AG04449 (cell line): ENCODE data around the gene LIPG.

Experiments
- CTCF ChIA-PET: fragments of 350-600 bp; formaldehyde crosslinking; extraction: SDS; loops from one replicate; lab custom pipeline; 2021; ENCODE audit warnings: antibody characterized with exemption; lab: Yijun Ruan, JAX
- POLR2A ChIA-PET: fragments of 400-600, 350-600 bp; formaldehyde crosslinking; extraction: SDS; loops from one replicate; lab custom pipeline; 2020; ENCODE audit warnings: antibody characterized with exemption, inconsistent platforms; lab: Yijun Ruan, JAX
- DNase-seq: peaks from one replicate; pipeline ENCODE4 v3.0.0-alpha.2; 2010; ENCODE audit warnings: low read depth, low spot score
- H3K4me3 ChIP-seq: 2 replicates; pipeline ENCODE4 v1.5.1; 2011; ENCODE audit warnings: low read depth, mild to moderate bottlenecking, control low read depth, low read length
- TF ChIP-seq, protein P1 (sequence below): IDR thresholded peaks from one replicate; pipeline ENCODE4 v1.5.1; 2011; ENCODE audit warnings: mild to moderate bottlenecking, moderate library complexity, low read length, control low read depth, inconsistent platforms; ENCODE audit not compliant: insufficient read depth; ENCODE audit errors: missing control alignments

LIPG gene

DNA sequence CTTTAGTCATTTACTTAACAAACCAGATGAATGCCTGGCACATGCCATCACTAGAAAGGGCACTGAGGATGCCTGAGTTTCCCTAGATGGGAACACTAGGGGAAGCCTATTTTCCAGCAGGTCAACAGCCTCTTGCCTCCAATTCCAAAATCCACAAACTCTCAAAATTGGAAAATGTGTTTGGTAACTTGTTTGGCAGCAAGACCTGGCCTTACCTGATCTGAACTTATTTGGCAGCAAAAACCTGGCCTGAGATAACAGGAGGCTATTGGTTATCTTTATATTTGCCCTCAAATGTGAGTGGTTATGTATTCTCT lies 2.6 kb downstream of the LIPG start:
- TF ChIP-seq, protein P1, sequence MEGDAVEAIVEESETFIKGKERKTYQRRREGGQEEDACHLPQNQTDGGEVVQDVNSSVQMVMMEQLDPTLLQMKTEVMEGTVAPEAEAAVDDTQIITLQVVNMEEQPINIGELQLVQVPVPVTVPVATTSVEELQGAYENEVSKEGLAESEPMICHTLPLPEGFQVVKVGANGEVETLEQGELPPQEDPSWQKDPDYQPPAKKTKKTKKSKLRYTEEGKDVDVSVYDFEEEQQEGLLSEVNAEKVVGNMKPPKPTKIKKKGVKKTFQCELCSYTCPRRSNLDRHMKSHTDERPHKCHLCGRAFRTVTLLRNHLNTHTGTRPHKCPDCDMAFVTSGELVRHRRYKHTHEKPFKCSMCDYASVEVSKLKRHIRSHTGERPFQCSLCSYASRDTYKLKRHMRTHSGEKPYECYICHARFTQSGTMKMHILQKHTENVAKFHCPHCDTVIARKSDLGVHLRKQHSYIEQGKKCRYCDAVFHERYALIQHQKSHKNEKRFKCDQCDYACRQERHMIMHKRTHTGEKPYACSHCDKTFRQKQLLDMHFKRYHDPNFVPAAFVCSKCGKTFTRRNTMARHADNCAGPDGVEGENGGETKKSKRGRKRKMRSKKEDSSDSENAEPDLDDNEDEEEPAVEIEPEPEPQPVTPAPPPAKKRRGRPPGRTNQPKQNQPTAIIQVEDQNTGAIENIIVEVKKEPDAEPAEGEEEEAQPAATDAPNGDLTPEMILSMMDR = no peak
- DNase-seq = no peak
- ChIA-PET POLR2A (no interaction called here), CTCF (interaction anchor here (1.1 to 13.3 kb wide), 3 partner anchors 54 to 293 kb away, joined by 3 to 241 read pairs (median 5); no protein-coding TSS in a partner anchor)
- H3K4me3 ChIP-seq = no peak overlapping the region

DNA sequence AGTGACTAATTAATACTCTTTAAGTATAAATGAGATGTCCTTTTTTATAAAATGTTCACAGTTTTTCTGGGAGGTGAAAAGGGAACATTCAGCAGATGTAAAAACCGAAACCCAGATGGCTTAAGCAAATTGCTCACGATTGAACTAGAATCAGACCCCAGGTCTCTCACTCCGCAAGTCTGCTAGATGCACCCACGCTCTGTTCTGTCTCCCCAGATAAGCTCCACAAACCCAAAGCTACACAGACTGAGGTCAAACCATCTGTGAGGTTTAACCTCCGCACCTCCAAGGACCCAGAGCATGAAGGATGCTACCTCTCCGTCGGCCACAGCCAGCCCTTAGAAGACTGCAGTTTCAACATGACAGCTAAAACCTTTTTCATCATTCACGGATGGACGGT lies 3.2 kb downstream of the LIPG start:
- ChIA-PET CTCF (interaction anchor here (0.8 to 13.3 kb wide), 4 partner anchors 54 to 292 kb away, joined by 3 to 241 read pairs (median 6); no protein-coding TSS in a partner anchor), POLR2A (no interaction called here)
- TF ChIP-seq, protein P1 = no peak
- no peak overlapping the region for H3K4me3 ChIP-seq
- DNase-seq = no peak

DNA sequence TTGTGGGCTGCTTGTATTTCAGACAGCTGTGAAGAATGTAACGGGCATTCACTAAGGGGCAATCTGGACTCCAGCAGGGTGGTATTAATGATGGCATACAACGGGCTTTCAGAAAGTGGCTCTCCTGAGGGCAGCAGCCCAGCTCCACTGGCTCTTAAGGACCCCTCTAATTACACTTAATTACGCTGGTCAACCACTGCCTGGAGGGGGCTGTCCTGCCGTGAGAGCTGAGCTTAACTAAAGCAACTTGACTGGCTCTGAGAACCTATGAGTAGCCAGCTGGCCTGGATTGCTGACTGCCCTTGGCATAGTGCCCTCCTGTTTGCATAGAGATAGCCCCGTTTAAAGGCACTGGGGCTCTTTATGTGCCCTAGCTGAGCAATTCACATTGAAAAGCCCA lies 3.8 kb downstream of the LIPG start:
- no peak overlapping the region for H3K4me3 ChIP-seq
- ChIA-PET CTCF (interaction anchor here (0.8 to 13.3 kb wide), 4 partner anchors 55 to 292 kb away, joined by 3 to 241 read pairs (median 6); no protein-coding TSS in a partner anchor), POLR2A (no interaction called here)
- TF ChIP-seq, protein P1 = no peak
- DNase-seq = no peak

DNA sequence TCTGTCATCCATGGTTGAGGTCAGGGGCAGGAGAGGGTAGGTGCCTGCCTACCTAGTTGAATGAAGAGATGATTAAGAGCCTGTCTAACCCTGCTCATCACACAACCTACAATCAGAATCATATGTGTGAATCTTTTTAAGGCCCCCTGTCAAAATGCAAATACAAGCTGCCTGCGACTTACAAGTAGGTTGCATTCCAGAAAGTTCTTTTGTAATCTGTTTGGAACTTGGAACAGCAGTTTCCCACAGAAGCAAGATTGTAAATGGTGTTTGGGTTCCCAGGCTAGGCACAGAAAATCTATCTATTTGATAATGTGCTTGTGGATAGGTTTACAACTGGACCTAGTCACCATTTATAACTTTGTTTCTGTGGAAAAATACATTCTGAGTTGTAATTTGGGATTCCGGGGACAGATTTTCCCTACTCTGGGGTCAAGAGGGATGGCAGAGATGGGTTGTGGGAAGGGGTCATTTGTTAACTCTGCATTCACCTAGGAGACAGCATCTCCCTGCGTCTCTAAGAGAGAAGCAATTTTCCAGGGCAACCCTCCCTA lies 4.4 kb downstream of the LIPG start:
- CTCF ChIA-PET = interaction anchor here (13.3 kb wide), 1 partner anchor 291 kb away, joined by 241 read pairs; no protein-coding TSS in a partner anchor
- POLR2A ChIA-PET = no interaction called here
- TF ChIP-seq, protein P1 = no peak

DNA sequence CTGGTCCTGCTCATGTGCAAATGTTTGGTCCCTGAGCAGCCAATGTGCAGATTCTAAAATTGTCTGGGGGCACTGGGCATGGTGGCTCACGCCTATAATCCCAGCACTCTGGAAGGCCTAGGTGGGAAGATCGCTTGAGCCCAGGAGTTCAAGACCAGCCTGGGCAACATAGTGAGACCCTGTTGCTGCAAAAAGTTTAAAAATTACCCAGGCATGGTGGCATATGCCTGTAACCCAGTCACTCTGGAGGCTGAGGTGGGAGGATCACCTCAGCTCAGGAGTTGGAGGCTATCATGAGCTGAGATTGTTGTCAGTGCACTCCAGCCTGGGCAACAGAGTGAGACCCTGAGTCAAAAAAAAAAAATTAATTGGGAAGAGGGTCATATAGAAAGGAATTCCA lies 5.1 kb downstream of the LIPG start:
- TF ChIP-seq, protein P1 = no peak
- no peak for DNase-seq
- ChIA-PET CTCF (interaction anchor here (13.3 kb wide), 1 partner anchor 290 kb away, joined by 241 read pairs; no protein-coding TSS in a partner anchor), POLR2A (no interaction called here)
- H3K4me3 ChIP-seq = no peak overlapping the region

More for the DNA sequence above, 4.4 kb downstream of the LIPG start:
- DNase-seq = no peak
- no peak overlapping the region for H3K4me3 ChIP-seq

DNA sequence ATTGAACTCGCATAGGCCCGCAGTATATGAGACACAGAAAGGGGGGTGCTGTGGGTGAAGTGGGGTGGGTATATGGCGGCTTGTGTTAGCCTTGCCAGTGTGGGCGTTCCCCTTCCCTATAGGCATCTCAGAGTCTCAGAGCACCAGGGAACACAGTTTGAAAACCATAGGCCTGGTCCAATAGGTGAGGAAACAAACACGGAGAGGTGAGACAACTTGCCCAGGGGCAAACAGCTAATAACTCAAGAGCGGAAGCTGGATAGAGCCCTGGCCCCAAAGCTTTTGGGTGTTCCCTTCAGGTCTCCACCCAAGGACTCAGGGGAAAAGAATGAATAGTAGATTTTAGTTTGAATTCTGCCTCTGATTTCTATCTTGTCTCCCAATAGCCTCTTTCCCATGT lies 7.9 kb downstream of the LIPG start:
- ChIA-PET POLR2A (no interaction called here), CTCF (interaction anchor here (0.7 to 2.6 kb wide), 5 partner anchors 9 to 289 kb away, joined by 3 to 13 read pairs (median 3); partner anchors contain the start of gene LIPG)

More for the DNA sequence above, 7.9 kb downstream of the LIPG start:
- no peak overlapping the region for H3K4me3 ChIP-seq
- TF ChIP-seq, protein P1 = no peak
- no peak for DNase-seq
